Measurements from ENCODE around the gene LAMA3.
"Not testable (repeated sequence)": the region's sequence is repeated elsewhere in the genome, so short reads cannot be mapped to it uniquely, and the experiment has no call there.

Gene LAMA3

DNA sequence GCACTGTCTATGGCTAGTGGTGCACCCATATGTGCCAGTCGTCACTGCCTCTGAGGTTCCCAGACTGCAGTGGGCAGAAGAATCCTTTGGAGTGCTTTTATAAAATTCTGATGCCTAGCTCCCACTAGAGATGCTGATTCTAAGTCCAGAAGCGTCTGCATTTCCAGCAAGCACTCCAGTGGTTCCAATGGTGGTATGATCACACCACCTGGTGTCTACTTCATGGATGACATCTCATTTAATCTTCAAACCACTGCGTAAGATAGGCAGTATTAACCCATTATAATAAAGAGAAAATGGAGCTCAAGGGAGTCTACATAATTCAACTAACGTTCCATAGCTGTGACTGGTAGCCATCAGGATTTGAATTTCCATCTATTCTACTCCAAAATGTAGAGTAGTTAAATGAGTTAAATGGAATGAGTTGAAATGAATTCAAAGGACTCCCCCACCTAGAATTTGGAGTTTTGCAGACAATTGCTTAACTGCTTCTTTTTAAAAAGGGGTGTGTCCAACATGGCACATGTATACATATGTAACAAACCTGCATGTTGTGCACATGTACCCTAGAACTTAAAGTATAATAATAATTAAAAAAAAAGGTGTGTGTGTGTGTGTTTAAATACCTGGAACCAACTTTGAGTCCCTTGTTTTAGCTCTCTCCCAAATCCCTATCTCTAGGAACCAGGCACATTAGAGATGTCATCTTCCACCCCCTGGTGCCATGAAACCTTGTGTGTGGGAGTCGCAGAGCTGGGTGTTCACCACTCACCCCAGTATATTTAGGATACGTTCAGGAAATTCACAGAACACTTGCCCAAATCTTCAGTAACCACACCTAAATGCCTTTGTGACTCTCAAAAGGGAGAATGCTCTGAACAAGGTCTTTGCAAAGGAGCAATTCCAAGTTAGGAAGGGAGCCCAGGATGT lies 14.1 kb downstream of the LAMA3 start:
- DNase-seq (ENCODE audit: low read depth in 2 of 2): no peak

- DNase-seq (ENCODE audit: low read depth in 2 of 2): no peak
Measured at GRCh38 chr18:23703987-23704384, 14.7 kb downstream of the LAMA3 start.

GRCh38 chr18:23704806-23705205 lies 15.6 kb downstream of the LAMA3 start:
- DNase-seq (ENCODE audit: low read depth in 2 of 2): no peak

DNA sequence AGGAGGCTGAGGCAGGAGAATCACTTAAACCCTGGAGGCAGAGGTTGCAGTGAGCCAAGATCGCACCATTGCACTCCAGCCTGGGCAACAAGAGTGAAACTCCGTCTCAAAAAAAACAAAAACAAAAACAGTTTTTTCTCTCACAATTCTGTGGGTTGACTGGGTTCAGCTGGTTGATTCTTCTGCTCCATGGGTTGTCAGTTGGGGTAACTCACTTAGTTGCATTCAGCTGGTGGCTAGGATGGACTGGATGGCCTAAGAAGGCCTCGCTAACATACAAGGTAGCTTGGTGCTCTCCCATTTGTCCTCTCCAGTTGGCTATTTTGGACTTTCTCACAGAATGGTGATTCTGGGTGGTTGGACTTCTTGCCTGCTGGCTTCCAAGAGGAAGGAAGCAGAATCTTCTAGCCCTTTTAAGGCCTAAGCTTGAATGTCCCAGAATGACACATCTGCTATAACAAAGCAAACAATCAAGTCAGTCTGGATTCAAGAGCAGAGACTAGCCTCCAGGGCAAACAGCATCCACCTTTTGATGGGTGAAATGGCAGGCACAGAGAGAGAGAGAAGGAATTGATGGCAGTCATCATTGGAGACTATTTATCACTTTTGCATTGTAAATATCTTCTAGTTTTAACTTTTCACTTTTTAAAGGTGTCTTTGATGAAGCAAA lies 17.9 kb downstream of the LAMA3 start:
- no peak for DNase-seq (ENCODE audit: low read depth in 2 of 2)

DNA sequence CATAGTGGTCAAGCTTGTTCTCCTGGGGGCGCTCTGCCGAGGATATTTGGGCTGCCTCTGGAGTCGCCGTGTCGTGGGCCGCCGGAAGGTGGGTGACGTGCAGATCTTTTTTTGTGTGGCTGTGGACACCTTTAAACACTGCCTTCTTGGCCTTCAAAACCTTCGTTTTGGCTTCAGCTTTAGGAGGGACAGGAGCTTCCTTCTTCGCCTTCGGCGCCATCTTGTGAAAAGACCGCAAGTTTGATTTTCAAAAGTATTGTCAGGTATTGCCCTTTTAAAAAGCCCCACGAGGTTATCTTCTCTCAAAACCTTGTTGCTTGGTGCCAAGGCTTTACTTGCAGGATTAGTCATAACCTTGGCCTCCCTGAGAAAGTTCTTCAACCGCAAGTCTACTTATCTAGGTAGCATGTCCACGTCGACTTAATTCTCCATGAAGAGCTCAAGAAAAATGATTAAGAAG lies 20.8 kb downstream of the LAMA3 start:
- DNase-seq (ENCODE audit: low read depth in 2 of 2): no peak

GRCh38 chr18:23710946-23711345 lies 21.7 kb downstream of the LAMA3 start:
- no peak for DNase-seq (ENCODE audit: low read depth in 2 of 2)

GRCh38 chr18:23711426-23711825 lies 22.2 kb downstream of the LAMA3 start:
- DNase-seq (ENCODE audit: low read depth in 2 of 2): no peak

DNA sequence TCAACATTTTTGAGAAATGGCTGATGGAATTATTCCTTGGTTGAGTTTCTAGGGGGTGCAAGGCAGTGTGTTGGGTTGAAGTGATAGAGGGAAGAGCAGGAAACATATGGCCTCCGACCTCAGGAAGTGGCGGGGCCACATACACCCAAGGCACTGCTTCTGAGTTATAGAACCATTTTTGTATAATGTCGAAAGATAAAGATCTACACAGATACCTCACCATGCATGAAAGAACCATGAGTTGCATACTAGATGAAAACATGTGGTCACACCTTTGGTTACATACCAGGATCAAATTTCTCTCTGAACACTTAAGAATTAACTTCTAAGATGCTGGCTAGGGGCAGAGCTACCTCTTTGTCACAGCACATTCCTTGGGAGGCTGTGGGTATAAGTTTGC lies 23.2 kb downstream of the LAMA3 start:
- DNase-seq (ENCODE audit: low read depth in 2 of 2): no peak

DNA sequence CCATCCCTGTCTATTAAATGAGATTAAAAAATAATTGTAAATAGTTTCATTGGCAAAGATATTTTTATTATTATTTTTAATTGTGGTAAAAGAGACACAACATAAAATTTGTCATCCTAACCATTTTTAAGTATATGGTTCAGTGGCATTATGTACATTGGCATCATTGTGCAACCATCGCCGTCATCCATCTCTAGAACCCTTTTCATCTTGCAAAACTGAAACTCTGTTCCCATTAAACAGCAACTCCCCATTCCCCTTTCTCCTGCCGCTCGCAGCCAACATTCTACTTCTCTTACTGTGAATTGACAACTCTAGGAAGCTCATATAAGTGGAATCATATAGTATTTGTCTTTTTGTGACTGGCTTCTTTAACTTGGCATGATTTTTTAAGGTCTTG lies 25.3 kb downstream of the LAMA3 start:
- no peak for DNase-seq (ENCODE audit: low read depth in 2 of 2)

GRCh38 chr18:23716079-23716478 lies 26.8 kb downstream of the LAMA3 start:
- not testable (repeated sequence) for DNase-seq (ENCODE audit: low read depth in 2 of 2)

DNA sequence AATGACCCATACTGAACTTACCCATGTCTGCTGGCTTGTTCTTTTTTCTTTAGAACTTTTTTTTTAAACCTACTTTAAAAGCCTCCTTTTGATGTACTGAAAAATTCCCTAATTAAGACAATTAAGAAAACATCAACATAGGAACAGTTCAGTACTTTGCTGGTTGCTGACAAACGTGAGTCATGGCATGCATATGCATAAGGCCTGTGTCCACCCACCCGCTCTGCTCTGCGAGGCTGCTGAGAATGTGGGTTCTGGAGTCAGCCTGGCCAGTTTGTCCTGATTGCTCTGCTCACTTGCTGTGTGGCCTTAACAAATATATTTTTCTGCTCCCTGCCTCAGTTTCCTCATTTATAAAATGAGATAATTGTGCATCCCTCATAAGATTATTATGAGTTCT lies 27.3 kb downstream of the LAMA3 start:
- no peak for DNase-seq (ENCODE audit: low read depth in 2 of 2)

- DNase-seq (ENCODE audit: low read depth in 2 of 2): no peak
Measured at GRCh38 chr18:23716966-23717365, 27.7 kb downstream of the LAMA3 start.

DNA sequence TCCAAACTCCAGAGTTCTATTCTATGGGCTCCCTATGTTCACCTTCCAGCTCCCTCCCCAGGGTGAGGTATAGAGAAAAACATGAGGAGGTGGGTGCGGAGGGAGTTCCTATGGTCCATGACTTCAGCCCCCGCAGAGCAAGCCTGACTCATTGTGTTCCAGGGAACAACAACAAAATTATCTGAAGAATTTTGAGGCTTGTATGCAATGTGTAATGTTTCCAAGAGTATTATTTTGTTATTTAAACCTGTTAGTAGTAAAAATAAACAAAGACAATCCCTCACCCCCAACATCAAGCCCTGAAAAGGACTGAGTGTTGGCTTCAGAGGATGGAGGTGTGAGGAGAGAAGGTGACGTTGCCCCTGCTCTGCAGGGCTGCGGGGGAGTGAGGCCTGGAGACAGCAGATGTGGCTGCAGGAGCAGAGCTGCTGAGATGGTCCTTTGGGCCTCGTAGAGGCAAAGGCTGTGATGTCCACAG lies 29.0 kb downstream of the LAMA3 start:
- DNase-seq (ENCODE audit: low read depth in 2 of 2): no peak

- no peak for DNase-seq (ENCODE audit: low read depth in 2 of 2)
Measured at GRCh38 chr18:23718731-23719130, 29.5 kb downstream of the LAMA3 start.

DNA sequence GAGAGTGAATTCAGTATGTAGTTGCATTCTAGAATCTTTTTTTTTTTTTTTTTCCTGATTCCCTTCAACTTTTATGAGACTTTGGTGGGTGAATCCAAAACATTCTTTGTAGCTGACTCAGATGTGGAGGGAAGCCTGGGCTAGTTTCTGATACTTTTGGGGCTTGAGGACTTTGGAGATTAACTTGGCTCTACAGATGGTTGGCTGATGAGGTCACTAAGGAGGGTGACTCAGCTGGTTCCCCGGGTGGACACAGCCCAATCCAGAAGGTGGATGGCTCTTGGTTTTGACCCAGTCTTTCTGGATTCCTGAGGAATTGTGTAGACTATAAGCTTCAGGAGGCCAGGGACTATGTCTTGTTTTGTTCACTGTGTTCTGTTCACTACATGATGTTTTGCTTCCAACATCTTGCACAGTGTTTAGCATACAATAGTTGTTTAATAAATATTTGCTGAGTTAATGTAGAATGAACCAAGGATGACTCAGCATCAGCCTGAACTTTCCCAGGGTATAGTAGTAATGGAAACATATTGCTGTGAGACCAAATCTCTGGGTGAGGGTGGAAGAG lies 30.5 kb downstream of the LAMA3 start:
- no peak for DNase-seq (ENCODE audit: low read depth in 2 of 2)

DNA sequence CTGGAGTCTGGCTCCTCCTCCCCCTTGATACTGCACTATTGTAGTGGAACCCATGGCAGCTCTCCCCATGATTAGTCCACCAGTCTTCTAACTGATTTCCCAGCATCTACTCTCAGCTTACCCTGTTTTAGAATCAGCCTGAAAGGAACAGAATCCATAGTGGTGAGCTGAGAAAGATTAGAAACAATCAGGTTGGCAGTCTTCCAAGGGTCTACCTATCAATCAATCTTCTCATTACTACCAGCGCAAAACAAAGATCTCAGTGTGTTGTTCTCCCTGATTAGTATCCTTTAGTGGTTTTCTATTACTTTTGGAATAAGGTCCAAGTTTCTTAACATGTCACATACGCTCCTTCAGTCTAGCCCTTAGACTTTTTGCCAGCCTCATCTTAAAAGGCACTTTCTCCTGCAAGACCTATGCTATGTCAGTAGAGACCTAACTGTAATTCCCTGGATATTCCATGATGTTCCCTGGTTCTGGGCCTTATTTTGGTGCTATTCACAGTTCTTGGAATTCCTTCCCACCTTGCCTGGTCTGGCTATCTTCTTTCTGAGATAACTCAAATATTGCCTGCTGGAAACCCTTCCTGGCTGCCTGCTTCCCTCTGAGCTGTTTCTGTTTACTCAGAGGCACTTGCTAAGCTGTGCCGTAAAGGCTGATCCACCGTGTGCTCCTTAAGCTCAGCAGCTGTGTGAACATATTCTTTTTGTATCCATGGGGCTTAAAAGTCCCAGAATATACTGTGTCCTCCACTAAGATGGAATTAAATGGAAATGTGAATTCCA lies 32.6 kb downstream of the LAMA3 start:
- DNase-seq (ENCODE audit: low read depth in 2 of 2): no peak

DNA sequence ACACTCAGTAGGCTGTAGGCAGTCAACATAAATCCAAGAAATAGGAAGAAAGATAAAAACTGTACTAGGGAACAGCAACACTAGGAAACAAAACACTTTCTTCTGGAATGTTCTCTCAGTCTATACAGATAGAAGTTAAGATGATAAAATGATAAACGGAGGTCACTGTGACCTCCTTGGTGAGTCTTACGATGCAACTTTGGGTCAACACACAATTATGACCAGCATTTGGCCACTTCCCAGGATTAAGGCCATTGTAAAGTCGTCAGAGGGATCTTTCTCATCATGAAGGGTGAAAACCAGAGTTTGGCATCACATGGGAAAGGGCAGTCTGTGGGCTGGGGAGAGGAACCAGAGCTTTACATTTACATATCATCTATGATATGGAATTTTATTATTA lies 33.4 kb downstream of the LAMA3 start:
- DNase-seq (ENCODE audit: low read depth in 2 of 2): no peak

GRCh38 chr18:23723121-23723520 lies 33.9 kb downstream of the LAMA3 start:
- DNase-seq (ENCODE audit: low read depth in 2 of 2): no peak

DNA sequence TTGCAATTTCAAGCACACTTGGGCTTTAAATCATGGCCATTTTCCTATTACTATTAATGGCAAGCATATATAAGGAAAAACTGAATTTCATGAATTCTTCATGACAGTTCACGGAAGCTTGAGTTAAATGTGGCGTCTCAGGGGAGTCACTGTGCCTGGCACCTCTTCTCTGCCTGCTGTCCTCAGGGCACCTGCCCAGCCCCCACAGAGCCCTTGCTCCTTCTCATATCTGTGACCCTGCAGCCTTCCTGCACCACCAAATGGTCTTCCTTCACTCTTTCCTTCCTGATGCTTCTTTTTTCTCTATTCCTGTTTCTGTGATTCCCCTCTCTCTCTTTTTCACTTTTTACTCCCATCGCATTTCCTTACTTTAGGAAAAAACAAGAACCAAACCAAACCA lies 35.4 kb downstream of the LAMA3 start:
- no peak for DNase-seq (ENCODE audit: low read depth in 2 of 2)

DNA sequence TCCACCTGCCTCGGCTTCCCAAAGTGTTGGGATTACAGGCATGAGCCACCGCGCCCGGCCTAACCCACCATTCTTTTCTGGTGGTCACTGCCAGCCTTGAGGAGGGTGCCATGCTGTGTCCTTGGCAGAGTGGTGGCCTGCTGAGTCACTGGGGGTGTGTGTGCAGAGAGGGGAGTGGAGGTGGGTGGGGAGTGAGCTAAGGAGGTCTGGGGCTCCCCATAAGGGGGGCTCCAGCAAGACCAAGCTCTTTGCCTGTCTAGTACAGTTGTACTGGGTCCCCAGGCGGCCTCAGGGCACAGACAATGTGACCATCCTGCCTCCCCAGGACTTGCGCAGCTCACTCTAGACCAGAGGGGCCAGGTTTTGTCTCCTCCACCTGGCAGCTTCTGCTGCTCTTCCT lies 36.1 kb downstream of the LAMA3 start:
- no peak for DNase-seq (ENCODE audit: low read depth in 2 of 2)

- no peak for DNase-seq (ENCODE audit: low read depth in 2 of 2)
Measured at GRCh38 chr18:23725827-23726661, 36.8 kb downstream of the LAMA3 start.

All from stimulated activated CD4-positive, alpha-beta T cell treated with anti-CD3 and anti-CD28 coated beads, Interleukin-1b, Interleukin-23, amount 100 ng/mL, for 1 hour (primary cell).